RWPE1 (cell line): ENCODE data around the gene AAMP.
A peak's percentile ranks its signal among the peaks of the same experiment; 100 is the strongest.
"Not testable (repeated sequence)": the region's sequence is repeated elsewhere in the genome, so short reads cannot be mapped to it uniquely, and the experiment has no call there.

Experiments used
- CTCF ChIA-PET: fragments of 350-600 bp; sonication (Branson Sonifier 250); formaldehyde crosslinking; extraction: SDS; loops from one replicate; lab custom pipeline; 2021; lab: Yijun Ruan, JAX
- POLR2A ChIA-PET: fragments of 400-600 bp; formaldehyde crosslinking; extraction: SDS; loops from one replicate; lab custom pipeline; 2020; ENCODE audit warnings: antibody characterized with exemption; ENCODE audit not compliant: low non-redundant PET; lab: Yijun Ruan, JAX
- DNase-seq: peaks from one replicate; pipeline ENCODE4 v3.0.0; 2012; ENCODE audit warnings: low spot score
- H3K27ac ChIP-seq: fragments of 450-650 bp; 2 replicates; pipeline ENCODE4 v1.5.1; 2017
- CTCF ChIP-seq: fragments of 450-650 bp; conservative IDR thresholded peaks from 2 replicates; pipeline ENCODE4 v1.5.1; 2017; ENCODE audit warnings: low read depth, mild to moderate bottlenecking

Gene AAMP

GRCh38 chr2:218275371-218276072 is 5.6 kb upstream of the AAMP start:
- peak overlapping the region; percentile 88 for H3K27ac ChIP-seq
- CTCF ChIA-PET = interaction anchor here (0.6 to 1.5 kb wide), 4 partner anchors 9 to 88 kb away, joined by 3 to 13 read pairs (median 4); no protein-coding TSS in a partner anchor
- POLR2A ChIA-PET = interaction anchor here (0.6 to 1.2 kb wide), 2 partner anchors 12 to 37 kb away, joined by 4 read pairs; no protein-coding TSS in a partner anchor
- no peak for DNase-seq
- no peak for TF ChIP-seq CTCF

- DNase-seq = no peak
- H3K27ac ChIP-seq = peak overlapping the region; percentile 88
- ChIA-PET CTCF (interaction anchor here (0.5 to 1.5 kb wide), 4 partner anchors 10 to 260 kb away, joined by 4 to 13 read pairs (median 4); no protein-coding TSS in a partner anchor), POLR2A (interaction anchor here (0.6 to 1.2 kb wide), 3 partner anchors 8 to 398 kb away, joined by 3 to 4 read pairs (median 4); no protein-coding TSS in a partner anchor)
- TF ChIP-seq CTCF = no peak
These were observed 4.6 kb upstream of the AAMP start for GRCh38 chr2:218274586-218274985.

GRCh38 chr2:218273908-218274249 is 3.9 kb upstream of the AAMP start:
- no peak for TF ChIP-seq CTCF
- ChIA-PET POLR2A (interaction anchor here (0.9 to 1.4 kb wide), 2 partner anchors 9 to 18 kb away, joined by 4 read pairs; partner anchors contain the start of gene TMBIM1), CTCF (interaction anchor here (0.5 kb wide), 1 partner anchor 261 kb away, joined by 4 read pairs; no protein-coding TSS in a partner anchor)
- H3K27ac ChIP-seq = peak overlapping the region; percentile 88
- DNase-seq = no peak

DNA sequence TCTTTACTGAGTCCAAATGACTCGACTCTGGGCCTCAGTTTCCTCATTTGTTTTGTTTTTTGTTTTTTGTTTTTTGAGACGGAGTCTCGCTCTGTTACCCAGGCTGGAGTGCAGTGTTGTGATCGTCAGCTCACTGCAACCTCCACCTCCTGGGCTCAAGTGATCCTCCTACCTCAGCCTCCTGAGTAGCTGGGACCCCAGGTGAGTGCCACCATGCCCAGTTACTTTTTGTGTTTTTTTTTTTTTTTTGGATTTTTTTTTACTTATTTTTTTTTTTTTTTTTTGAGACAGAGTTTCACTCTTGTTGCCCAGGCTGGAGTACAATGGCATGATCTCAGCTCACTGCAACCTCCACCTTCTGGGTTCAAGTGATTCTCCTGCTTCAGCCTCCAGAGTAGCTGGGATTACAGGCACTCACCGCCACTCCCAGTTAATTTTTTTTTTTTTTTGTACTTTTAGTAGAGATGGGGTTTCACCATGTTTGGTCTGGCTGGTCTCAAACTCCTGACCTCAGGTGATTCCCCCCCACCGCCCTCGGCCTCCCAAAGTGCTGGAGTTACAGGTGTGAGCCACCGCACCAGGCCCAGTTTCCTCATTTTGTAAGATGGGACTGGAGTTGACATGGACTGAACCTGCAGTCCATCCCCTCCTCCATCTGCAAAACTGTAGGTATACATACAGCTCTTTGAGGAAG is 3.4 kb upstream of the AAMP start:
- CTCF ChIA-PET = interaction anchor here (0.6 to 1.2 kb wide), 5 partner anchors 9 to 84 kb away, joined by 3 to 4 read pairs (median 3); partner anchors contain the start of genes CATIP and TMBIM1
- peak overlapping the region; percentile 88 for H3K27ac ChIP-seq
- not testable (repeated sequence) for DNase-seq
- POLR2A ChIA-PET = interaction anchor here (1.4 kb wide), 1 partner anchor 18 kb away, joined by 4 read pairs; the partner anchor contains the start of gene TMBIM1

- TF ChIP-seq CTCF = peak; percentile 91
- peak overlapping the region; percentile 88 for H3K27ac ChIP-seq
- peak; percentile 91 for DNase-seq
- POLR2A ChIA-PET = interaction anchor here (1.4 kb wide), 1 partner anchor 19 kb away, joined by 4 read pairs; the partner anchor contains the start of gene TMBIM1
- CTCF ChIA-PET = interaction anchor here (0.6 to 1.2 kb wide), 7 partner anchors 10 to 84 kb away, joined by 3 to 4 read pairs (median 3); partner anchors contain the start of genes CATIP and TMBIM1
These were observed 2.7 kb upstream of the AAMP start for GRCh38 chr2:218272531-218273212.

- ChIA-PET POLR2A (interaction anchor here (0.9 kb wide), 2 partner anchors 15 to 26 kb away, joined by 3 to 7 read pairs; no protein-coding TSS in a partner anchor), CTCF (interaction anchor here (0.5 to 1.7 kb wide), 8 partner anchors 15 to 473 kb away, joined by 3 to 7 read pairs (median 3); partner anchors contain the start of gene CATIP)
- no peak for DNase-seq
- no peak for TF ChIP-seq CTCF
- H3K27ac ChIP-seq = peak overlapping the region; percentile 88
These were observed 2.1 kb upstream of the AAMP start for GRCh38 chr2:218271865-218272530.
